ENCODE results near the gene IGFL2. TPM values are rescaled to one million over a fixed set of nuclear protein-coding genes. Genes with fewer than 3 reads are reported as not detected.

IGFL2 gene
- total RNA-seq, 4 donors from 2014 or later, result 0.61 TPM; not detected in 3

DNA sequence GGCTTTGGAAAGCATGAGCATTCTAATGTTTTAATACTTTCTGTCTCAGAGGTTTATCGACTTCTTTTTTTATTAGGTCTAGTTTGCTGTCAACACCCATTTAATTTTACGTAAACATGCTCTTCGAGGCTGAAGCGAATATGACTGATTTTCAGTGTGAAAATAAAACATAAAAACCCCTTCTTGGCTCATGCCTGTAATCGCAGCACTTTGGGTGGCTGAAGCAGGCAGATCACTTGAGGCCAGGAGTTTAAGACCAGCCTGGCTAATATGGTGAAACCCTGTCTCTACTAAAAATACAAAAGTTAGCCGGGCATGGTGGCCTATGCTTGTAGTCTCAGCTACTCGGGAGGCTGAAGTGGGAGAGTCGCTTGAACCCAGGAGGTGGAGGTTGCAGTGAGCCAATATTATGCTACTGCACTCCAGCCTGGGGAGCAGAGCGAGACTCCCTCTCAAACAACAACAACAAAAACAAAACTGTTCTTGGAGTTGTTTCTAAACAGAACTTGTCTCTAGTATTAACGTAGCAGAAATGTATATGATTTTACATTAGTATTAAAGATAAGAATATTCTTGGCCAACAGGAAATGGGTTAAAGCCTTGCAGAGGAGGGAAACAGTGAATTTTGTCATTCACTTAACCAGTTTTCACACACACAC lies 16.4 kb upstream of the IGFL2 start:
- H3K4me3 ChIP-seq, result no peak overlapping the region
- peaks cover 6 to 9% of the 10 kb centered on the region in 2 donors for H3K4me1 ChIP-seq
- intact Hi-C loops (cut with DNase I; ENCODE audit: low total_unique reads), result no loop called here
- H3K27ac ChIP-seq, result peak overlapping the region; percentile 90 to 91
- no peak for TF ChIP-seq POLR2A (IDR thresholded peaks at IDR 0.05)
- TF ChIP-seq, protein P1, sequence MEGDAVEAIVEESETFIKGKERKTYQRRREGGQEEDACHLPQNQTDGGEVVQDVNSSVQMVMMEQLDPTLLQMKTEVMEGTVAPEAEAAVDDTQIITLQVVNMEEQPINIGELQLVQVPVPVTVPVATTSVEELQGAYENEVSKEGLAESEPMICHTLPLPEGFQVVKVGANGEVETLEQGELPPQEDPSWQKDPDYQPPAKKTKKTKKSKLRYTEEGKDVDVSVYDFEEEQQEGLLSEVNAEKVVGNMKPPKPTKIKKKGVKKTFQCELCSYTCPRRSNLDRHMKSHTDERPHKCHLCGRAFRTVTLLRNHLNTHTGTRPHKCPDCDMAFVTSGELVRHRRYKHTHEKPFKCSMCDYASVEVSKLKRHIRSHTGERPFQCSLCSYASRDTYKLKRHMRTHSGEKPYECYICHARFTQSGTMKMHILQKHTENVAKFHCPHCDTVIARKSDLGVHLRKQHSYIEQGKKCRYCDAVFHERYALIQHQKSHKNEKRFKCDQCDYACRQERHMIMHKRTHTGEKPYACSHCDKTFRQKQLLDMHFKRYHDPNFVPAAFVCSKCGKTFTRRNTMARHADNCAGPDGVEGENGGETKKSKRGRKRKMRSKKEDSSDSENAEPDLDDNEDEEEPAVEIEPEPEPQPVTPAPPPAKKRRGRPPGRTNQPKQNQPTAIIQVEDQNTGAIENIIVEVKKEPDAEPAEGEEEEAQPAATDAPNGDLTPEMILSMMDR (IDR thresholded peaks at IDR 0.05), result no peak
- no peaks in the 10 kb centered on the region for H3K27me3 ChIP-seq
- no peaks in the 10 kb centered on the region for H3K36me3 ChIP-seq
- no peaks in the 10 kb centered on the region for H3K9me3 ChIP-seq
- DNase-seq, result no peak

GRCh38 chr19:46132508-46133100 lies 15.4 kb upstream of the IGFL2 start:
- DNase-seq, result no peak
- Histone ChIP-seq H3K4me3 (no peak overlapping the region), H3K36me3 (no peaks in the 10 kb centered on the region)

DNA sequence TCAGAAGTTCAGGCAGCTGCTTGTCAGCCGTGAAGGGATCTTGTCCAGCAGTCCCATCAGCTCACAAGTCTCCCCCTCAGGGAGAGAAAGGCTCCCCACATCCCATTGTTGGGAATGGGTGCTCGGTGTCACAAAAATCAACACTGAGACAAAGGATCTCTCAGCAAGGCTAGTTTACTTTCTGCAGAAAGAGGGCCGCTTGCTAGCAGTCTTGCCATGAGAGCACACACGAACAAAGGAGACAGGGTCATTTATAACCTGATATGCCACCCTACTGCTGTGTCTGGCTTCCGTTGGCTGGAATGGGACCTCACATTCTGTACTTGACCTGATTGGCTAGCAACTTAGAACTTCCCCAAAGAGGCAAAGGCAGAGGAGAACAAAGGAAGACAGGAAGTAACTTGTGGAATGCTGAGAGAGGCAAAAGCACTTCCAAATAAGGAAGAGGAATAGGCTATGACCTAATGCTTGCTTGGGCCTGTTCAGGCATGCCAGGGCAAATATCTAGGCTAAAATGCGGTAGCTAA lies 14.9 kb upstream of the IGFL2 start:
- peak; percentile 20 to 29 for TF ChIP-seq POLR2A (IDR thresholded peaks at IDR 0.05)
- TF ChIP-seq, protein P1 (IDR thresholded peaks at IDR 0.05), result no peak
- peak overlapping the region; percentile 90 to 91 for H3K27ac ChIP-seq
- no peaks in the 10 kb centered on the region for H3K27me3 ChIP-seq
- H3K36me3 ChIP-seq, result no peaks in the 10 kb centered on the region
- H3K4me1 ChIP-seq, result peaks cover 6 to 7% of the 10 kb centered on the region in 2 donors
- DNase-seq, result peak; percentile 41 to 65
- H3K9me3 ChIP-seq, result no peaks in the 10 kb centered on the region
- intact Hi-C loops (cut with DNase I; ENCODE audit: low total_unique reads), result no loop called here
- H3K4me3 ChIP-seq, result no peak overlapping the region

More at GRCh38 chr19:46132508-46133100, 15.4 kb upstream of the IGFL2 start:
- no peaks in the 10 kb centered on the region for H3K9me3 ChIP-seq
- TF ChIP-seq, protein P1 (IDR thresholded peaks at IDR 0.05), result no peak
- no peak for TF ChIP-seq POLR2A (IDR thresholded peaks at IDR 0.05)
- H3K27ac ChIP-seq, result peak overlapping the region; percentile 90 to 91
- intact Hi-C loops (cut with DNase I; ENCODE audit: low total_unique reads), result no loop called here
- peaks cover 6 to 7% of the 10 kb centered on the region in 2 donors for H3K4me1 ChIP-seq
- H3K27me3 ChIP-seq, result no peaks in the 10 kb centered on the region

DNA sequence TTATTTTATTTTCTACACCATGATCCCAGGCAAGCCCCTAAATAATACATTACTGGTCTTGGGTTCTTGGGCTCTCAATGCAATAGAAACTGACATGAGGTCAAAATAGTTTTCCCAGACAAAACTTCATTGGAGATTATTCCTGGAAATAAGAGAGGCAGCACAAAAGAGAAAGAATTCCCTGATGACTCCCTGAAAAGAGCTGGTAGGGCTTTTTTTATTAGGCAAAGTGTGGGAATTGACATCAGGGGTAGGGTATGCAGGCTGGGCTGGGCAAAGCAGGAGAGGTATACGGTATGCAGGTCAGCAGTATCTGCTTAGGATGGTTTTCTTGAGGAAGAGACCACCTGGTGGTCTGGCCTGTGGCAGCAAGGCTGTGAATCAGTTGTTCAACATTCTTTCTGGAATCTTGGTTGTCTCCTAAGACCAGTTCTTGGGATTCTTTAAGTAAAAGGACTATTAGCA lies 14.2 kb upstream of the IGFL2 start:
- Histone ChIP-seq H3K9me3 (no peaks in the 10 kb centered on the region), H3K36me3 (no peaks in the 10 kb centered on the region), H3K4me1 (peaks cover 6 to 7% of the 10 kb centered on the region in 2 donors), H3K27me3 (no peaks in the 10 kb centered on the region), H3K4me3 (no peak overlapping the region), H3K27ac (peak overlapping the region; percentile 90 to 91)
- TF ChIP-seq, protein P1 (IDR thresholded peaks at IDR 0.05), result no peak
- TF ChIP-seq POLR2A (IDR thresholded peaks at IDR 0.05), result no peak
- intact Hi-C loops (cut with DNase I; ENCODE audit: low total_unique reads), result no loop called here
- no peak for DNase-seq

- DNase-seq, result no peak
- H3K9me3 ChIP-seq, result no peaks in the 10 kb centered on the region
- TF ChIP-seq, protein P1 (IDR thresholded peaks at IDR 0.05), result no peak
- no peak for TF ChIP-seq POLR2A (IDR thresholded peaks at IDR 0.05)
- peak overlapping the region; percentile 90 to 91 for H3K27ac ChIP-seq
- no peaks in the 10 kb centered on the region for H3K27me3 ChIP-seq
- H3K4me1 ChIP-seq, result peaks cover 6 to 7% of the 10 kb centered on the region in 2 donors
- H3K4me3 ChIP-seq, result no peak overlapping the region
- intact Hi-C loops (cut with DNase I; ENCODE audit: low total_unique reads), result no loop called here
- H3K36me3 ChIP-seq, result no peaks in the 10 kb centered on the region
These were observed 13.5 kb upstream of the IGFL2 start for GRCh38 chr19:46134527-46134926.
